Suprapubic skin (tissue), 4 donors: ENCODE measurements around the gene HRG.

Source experiments
- EP300 ChIP-seq: sonication (generic); formaldehyde crosslinking; IDR thresholded peaks from one replicate; pipeline ENCODE4 v1.6.1; 2017; ENCODE audit warnings: antibody characterized with exemption
- POLR2AphosphoS5 ChIP-seq, 3 donors: sonication (generic); formaldehyde crosslinking; IDR thresholded peaks; one replicate each; pipeline ENCODE4 v1.6.1; 2017; ENCODE audit warnings: antibody characterized with exemption in 3 of 3

DNA sequence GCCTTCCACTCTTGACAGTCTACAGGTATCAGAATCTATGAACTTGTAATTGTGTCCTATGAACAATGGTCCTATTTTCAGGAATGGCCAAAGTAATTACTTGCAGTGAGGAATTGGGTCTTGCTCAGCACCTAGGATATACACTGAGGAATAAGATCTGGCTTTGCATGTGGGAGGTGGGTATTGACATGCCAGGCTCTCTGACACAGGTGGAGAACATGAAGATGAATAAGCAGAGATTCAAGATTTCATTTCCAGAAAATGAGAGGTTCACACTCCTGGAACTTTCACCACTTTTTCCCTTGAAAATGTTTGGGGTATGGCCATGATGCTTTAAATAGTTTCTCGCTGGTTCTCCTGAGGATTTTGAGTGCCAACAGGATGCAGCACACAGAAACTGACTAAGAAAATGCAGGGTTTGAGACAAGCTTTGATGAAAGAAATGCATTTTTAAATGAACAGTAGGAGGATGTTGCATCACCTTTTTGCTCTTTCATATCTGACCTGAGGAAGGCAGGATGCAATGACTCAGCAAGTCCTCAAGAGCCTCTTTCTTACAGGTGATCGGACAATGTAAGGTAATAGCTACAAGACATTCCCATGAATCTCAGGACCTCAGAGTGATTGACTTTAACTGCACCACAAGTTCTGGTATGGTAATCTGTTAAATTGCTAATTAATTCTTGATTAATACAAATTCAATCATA lies 3.7 kb downstream of the HRG start:
- TF ChIP-seq POLR2AphosphoS5 (IDR thresholded peaks at IDR 0.05) (no peak), EP300 (no peak)
